Gastroesophageal sphincter (tissue), 4 donors: ENCODE data around the gene RBM39. TPM values are rescaled to one million over a fixed set of nuclear protein-coding genes. Genes with fewer than 3 reads are reported as not detected.
A peak's percentile ranks its signal among the peaks of the same experiment; 100 is the strongest.

ENCODE experiments used
- ATAC-seq: fragments of 150-250 bp; one replicate; pipeline ENCODE4 v1.9.1; 2016; ENCODE audit warnings: mild to moderate bottlenecking, moderate library complexity
- H3K27ac ChIP-seq, 4 donors: fragments of 200-600 bp; sonication (generic) in 3 of 4; 1 replicate in 3 of 4; 2 replicates in 1 of 4; pipeline ENCODE4 v1.5.1; 2016 to 2019
- H3K27me3 ChIP-seq: fragments of 200-600 bp; sonication (generic); one replicate; pipeline ENCODE4 v1.5.1; 2019
- H3K36me3 ChIP-seq, 2 donors: fragments of 200-600 bp; sonication (generic); one replicate each; pipeline ENCODE4 v1.5.1; 2019; ENCODE audit warnings: control low read depth in 1 of 2
- H3K4me1 ChIP-seq, 3 donors: fragments of 200-600 bp; sonication (generic); 1 replicate in 2 of 3; 2 replicates in 1 of 3; pipeline ENCODE4 v1.5.1; 2016 to 2019; ENCODE audit warnings: control low read depth in 2 of 3
- H3K4me3 ChIP-seq, 2 donors: fragments of 200-600 bp; sonication (generic); one replicate each; pipeline ENCODE4 v1.5.1; 2019; ENCODE audit warnings: mild to moderate bottlenecking in 1 of 2, moderate library complexity in 1 of 2
- H3K9me3 ChIP-seq, 3 donors: fragments of 200-600 bp; sonication (generic); one replicate each; pipeline ENCODE4 v1.5.1; 2017 to 2019; ENCODE audit warnings: control low read depth in 2 of 3
- EP300 ChIP-seq: sonication (generic); formaldehyde crosslinking; IDR thresholded peaks from one replicate; pipeline ENCODE4 v1.6.1; 2017; ENCODE audit warnings: antibody characterized with exemption, mild to moderate bottlenecking
- POLR2A ChIP-seq, 2 donors: fragments of 450-650 bp; IDR thresholded peaks; one replicate each; pipeline ENCODE4 v1.6.1; 2017; ENCODE audit warnings: antibody characterized with exemption in 2 of 2, mild to moderate bottlenecking in 2 of 2, moderate library complexity in 1 of 2
- POLR2AphosphoS5 ChIP-seq: sonication (generic); formaldehyde crosslinking; IDR thresholded peaks from one replicate; pipeline ENCODE4 v1.6.1; 2017; ENCODE audit warnings: antibody characterized with exemption
- WGBS, 2 donors: methylation state at CpG; one replicate each; pipeline ENCODE4 v1.1.5; 2018; ENCODE audit warnings: low coverage in 1 of 2; 5-methylcytosine and 5-hydroxymethylcytosine counted together
- total RNA-seq, 4 donors: library from RNA; depleted of rRNA; stranded (reverse); fragments of >200 nt; gene quantifications; one replicate each; pipeline ENCODE4 v1.1.0, GENCODE V29; 2016
- TF ChIP-seq, protein P1 (sequence below), 4 experiments: fragments of 200-600 bp in 2 of 4; fragments of 450-650 bp in 2 of 4; sonication (generic) in 1 of 4; IDR thresholded peaks; one replicate each; pipeline ENCODE4 v1.5.1; 2017 to 2019; ENCODE audit warnings: antibody characterized with exemption in 4 of 4, mild to moderate bottlenecking in 2 of 4, moderate library complexity in 2 of 4

RBM39 gene
- total RNA-seq, 4 donors from 2014 or later: 159 to 369 (median 238) TPM

DNA sequence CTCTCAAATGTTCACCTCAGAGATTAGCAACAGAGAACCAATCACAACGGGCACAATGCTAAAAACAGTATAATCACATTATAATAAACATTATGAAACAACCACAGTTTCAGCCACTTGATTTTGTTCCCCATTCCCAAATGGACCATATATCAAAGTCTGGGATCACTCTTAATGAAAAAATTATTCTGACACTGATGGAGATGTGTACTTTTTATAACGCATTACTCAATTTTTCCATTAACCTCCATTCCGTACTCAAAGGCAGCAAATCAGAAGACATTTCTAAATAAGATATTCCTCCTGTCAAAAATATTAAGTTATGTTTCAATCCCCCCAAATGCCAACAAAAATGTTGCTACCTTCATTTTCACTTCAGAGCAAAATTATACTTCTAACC lies 80.2 kb downstream of the RBM39 start:
- ATAC-seq: no peak
- H3K4me1 ChIP-seq: peaks cover 3 to 69% (median 22%) of the 10 kb centered on the region in 3 donors
- no peaks in the 10 kb centered on the region for H3K27me3 ChIP-seq
- no peaks in the 10 kb centered on the region for H3K9me3 ChIP-seq
- H3K4me3 ChIP-seq: peak overlapping the region in 1 of 2 donors; percentile 81
- 23 to 25% methylated on average over 3 of the region's 3 CpGs for WGBS, 2 donors
- TF ChIP-seq EP300 (no peak), POLR2AphosphoS5 (no peak), POLR2A (IDR thresholded peaks at IDR 0.05) (no peak)
- TF ChIP-seq, protein P1, sequence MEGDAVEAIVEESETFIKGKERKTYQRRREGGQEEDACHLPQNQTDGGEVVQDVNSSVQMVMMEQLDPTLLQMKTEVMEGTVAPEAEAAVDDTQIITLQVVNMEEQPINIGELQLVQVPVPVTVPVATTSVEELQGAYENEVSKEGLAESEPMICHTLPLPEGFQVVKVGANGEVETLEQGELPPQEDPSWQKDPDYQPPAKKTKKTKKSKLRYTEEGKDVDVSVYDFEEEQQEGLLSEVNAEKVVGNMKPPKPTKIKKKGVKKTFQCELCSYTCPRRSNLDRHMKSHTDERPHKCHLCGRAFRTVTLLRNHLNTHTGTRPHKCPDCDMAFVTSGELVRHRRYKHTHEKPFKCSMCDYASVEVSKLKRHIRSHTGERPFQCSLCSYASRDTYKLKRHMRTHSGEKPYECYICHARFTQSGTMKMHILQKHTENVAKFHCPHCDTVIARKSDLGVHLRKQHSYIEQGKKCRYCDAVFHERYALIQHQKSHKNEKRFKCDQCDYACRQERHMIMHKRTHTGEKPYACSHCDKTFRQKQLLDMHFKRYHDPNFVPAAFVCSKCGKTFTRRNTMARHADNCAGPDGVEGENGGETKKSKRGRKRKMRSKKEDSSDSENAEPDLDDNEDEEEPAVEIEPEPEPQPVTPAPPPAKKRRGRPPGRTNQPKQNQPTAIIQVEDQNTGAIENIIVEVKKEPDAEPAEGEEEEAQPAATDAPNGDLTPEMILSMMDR (IDR thresholded peaks at IDR 0.05): no peak
- no peaks in the 10 kb centered on the region for H3K36me3 ChIP-seq
- H3K27ac ChIP-seq: peak overlapping the region in 2 of 4 donors; percentile 12 to 23

DNA sequence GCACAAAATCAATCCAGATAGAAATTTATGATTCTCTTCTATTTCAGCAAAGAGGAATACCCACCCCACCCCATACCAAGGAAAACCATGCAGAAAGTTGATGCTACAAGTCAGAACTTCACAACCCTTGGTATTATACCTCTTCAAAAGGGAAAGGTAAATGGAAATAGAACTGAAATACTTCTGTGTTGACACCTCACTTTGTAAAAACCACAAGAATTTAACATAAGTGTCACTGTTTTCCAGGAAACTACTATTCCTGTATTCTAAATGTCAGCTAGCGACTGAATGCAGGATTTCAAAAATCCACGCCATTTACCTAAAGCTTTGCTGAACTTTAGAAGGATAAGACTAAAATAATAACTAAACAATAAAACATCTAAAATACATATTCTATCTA lies 81.0 kb downstream of the RBM39 start:
- no peak for TF ChIP-seq POLR2AphosphoS5
- no peak for ATAC-seq
- no peak overlapping the region for H3K27ac ChIP-seq
- no peaks in the 10 kb centered on the region for H3K9me3 ChIP-seq
- no peak overlapping the region for H3K4me3 ChIP-seq
- 58 to 86% methylated on average over 2 of the region's 2 CpGs for WGBS, 2 donors
- peaks cover 3 to 78% (median 22%) of the 10 kb centered on the region in 3 donors for H3K4me1 ChIP-seq
- no peaks in the 10 kb centered on the region for H3K36me3 ChIP-seq
- H3K27me3 ChIP-seq: no peaks in the 10 kb centered on the region

DNA sequence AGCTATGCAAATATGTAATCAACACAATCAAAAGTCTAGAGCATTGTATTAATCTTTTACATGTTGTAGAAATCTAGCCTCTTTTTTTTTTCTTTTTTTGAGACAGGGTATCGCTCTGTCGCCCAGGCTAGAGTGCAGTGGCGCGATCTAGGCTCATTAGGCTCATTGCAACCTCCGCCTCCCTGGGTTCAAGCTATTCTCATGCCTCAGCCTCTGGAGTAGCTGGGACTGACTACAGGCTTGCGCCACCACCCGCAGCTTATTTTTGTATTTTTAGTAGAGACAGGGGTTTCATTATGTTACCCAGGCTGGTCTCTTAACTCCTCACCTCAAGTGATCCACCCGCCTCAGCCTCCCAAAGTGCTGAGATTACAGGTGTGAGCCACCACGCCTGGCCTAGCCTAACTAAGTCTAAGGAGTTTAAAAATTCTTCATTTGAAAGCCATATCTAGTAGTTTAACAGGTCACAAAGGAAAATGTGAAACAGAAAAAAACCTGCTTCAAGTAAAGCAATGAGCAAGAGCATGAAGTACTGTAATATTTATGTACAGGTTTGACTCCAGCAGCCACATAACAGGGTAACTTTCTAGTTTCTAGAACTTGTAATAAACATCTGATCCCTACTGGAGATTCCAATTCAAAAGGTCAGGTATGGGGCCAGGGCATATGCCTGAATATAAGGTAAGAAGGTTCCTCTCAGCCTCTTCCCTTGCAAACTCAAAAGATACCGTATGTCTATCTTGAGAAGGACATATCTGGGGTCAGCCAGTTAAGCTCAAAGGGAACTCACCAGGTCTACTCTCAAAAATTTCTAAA lies 81.7 kb downstream of the RBM39 start:
- no peaks in the 10 kb centered on the region for H3K27me3 ChIP-seq
- H3K4me3 ChIP-seq: no peak overlapping the region
- WGBS, 2 donors: 77 to 95% methylated on average over 5 to 8 of the region's 10 CpGs
- no peaks in the 10 kb centered on the region for H3K36me3 ChIP-seq
- peaks cover 3 to 79% (median 22%) of the 10 kb centered on the region in 3 donors for H3K4me1 ChIP-seq
- no peaks in the 10 kb centered on the region for H3K9me3 ChIP-seq
- TF ChIP-seq, protein P1 (IDR thresholded peaks at IDR 0.05): no peak
- TF ChIP-seq EP300: no peak
- TF ChIP-seq POLR2A (IDR thresholded peaks at IDR 0.05): no peak
- no peak for TF ChIP-seq POLR2AphosphoS5
- ATAC-seq: no peak
- H3K27ac ChIP-seq: no peak overlapping the region

DNA sequence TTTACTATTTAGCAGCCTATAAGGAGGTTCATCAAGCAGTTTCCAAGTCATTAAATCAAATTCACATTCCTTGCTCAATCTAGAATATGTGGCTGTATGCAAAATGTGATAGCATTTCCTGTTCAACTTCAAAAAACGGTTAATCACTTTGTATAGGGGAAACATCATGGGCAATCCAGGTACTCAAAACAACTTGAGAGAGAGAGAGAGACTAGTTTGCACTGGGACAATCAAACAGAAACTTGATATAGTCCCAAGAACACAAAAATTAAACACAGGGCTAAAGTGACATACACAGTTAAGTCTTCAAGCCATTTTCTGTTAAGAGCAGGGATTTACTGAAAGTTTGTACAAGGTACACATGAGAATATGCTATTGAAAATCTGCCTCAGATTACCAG lies 84.8 kb downstream of the RBM39 start:
- Histone ChIP-seq H3K4me1 (peaks cover 3 to 76% (median 11%) of the 10 kb centered on the region in 3 donors), H3K9me3 (no peaks in the 10 kb centered on the region), H3K4me3 (no peak overlapping the region), H3K27me3 (no peaks in the 10 kb centered on the region), H3K27ac (peak overlapping the region in 1 of 4 donors; percentile 1), H3K36me3 (peaks cover 5 to 29% of the 10 kb centered on the region in 2 donors)
- no peak for TF ChIP-seq POLR2AphosphoS5
- TF ChIP-seq POLR2A (IDR thresholded peaks at IDR 0.05): no peak
- TF ChIP-seq EP300: no peak
- TF ChIP-seq, protein P1 (IDR thresholded peaks at IDR 0.05): no peak
- 25 to 42% methylated on average over 1 of the region's 1 CpG for WGBS, 2 donors
- no peak for ATAC-seq

DNA sequence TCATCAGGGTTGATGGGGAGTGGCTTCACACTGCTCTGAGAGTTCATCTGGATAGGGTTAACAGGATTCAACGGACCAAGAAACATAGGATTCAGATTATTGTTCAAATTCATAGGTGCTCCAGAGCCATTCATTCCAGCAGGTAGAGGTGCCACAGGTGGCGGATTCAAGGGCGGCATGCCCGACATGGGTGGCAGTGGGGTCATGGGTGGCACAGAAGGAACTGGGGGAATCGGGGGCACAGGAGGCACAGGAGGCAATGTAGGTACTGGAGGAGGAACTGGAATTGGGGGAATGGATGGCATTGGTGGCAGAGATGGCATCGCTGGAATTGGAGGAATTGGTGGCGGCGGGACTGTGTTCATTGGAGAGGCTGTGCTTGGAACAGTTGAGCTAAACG lies 87.6 kb downstream of the RBM39 start:
- H3K4me3 ChIP-seq: no peak overlapping the region
- peaks cover 5 to 29% of the 10 kb centered on the region in 2 donors for H3K36me3 ChIP-seq
- TF ChIP-seq, protein P1 (IDR thresholded peaks at IDR 0.05): no peak
- TF ChIP-seq POLR2A (IDR thresholded peaks at IDR 0.05) (no peak), EP300 (no peak), POLR2AphosphoS5 (no peak)
- ATAC-seq: no peak
- no peaks in the 10 kb centered on the region for H3K9me3 ChIP-seq
- no peak overlapping the region for H3K27ac ChIP-seq
- no peaks in the 10 kb centered on the region for H3K27me3 ChIP-seq
- peaks cover 8 to 75% (median 10%) of the 10 kb centered on the region in 3 donors for H3K4me1 ChIP-seq
- 93 to 95% methylated on average over 5 to 8 of the region's 9 CpGs for WGBS, 2 donors
